NB4 (cell line): ENCODE measurements around the gene ARHGEF7.

Experiments used
- CTCF ChIP-seq: IDR thresholded peaks from one replicate; pipeline ENCODE4 v1.5.1; 2012; ENCODE audit warnings: low read depth, low read length
- MAX ChIP-seq: IDR thresholded peaks from 2 replicates; pipeline ENCODE4 v1.6.1; 2011; ENCODE audit warnings: low read depth, low read length
- MYC ChIP-seq: IDR thresholded peaks from 2 replicates; pipeline ENCODE4 v1.6.1; 2011; ENCODE audit warnings: low read depth, low read length
- POLR2A ChIP-seq: IDR thresholded peaks from 2 replicates; pipeline ENCODE4 v1.6.1; 2011; ENCODE audit warnings: mild to moderate bottlenecking; ENCODE audit not compliant: insufficient read length; ENCODE audit errors: extremely low read depth

- TF ChIP-seq CTCF: no peak
- no peak for TF ChIP-seq MAX
- TF ChIP-seq POLR2A: no peak
- TF ChIP-seq MYC: no peak
Measured at GRCh38 chr13:111323950-111324651, 209.0 kb downstream of the ARHGEF7 start.
